ENCODE results near the gene VWA1.
"Not testable (repeated sequence)": the region's sequence is repeated elsewhere in the genome, so short reads cannot be mapped to it uniquely, and the experiment has no call there.

Gene VWA1

GRCh38 chr1:1459711-1460110 is 24.2 kb downstream of the VWA1 start:
- not testable (repeated sequence) for DNase-seq

GRCh38 chr1:1460540-1461130 is 25.1 kb downstream of the VWA1 start:
- no peak for DNase-seq

- DNase-seq, result no peak
These were observed 26.3 kb downstream of the VWA1 start for GRCh38 chr1:1461721-1462317.

GRCh38 chr1:1462318-1462966 is 27.0 kb downstream of the VWA1 start:
- no peak for DNase-seq

GRCh38 chr1:1463312-1463711 is 27.8 kb downstream of the VWA1 start:
- no peak for DNase-seq

- DNase-seq, result peak; percentile 14
These were observed 32.9 kb downstream of the VWA1 start for GRCh38 chr1:1468196-1468985.

- peak; percentile 10 for DNase-seq
These were observed 35.3 kb downstream of the VWA1 start for GRCh38 chr1:1470626-1471388.

GRCh38 chr1:1471389-1472052 is 36.0 kb downstream of the VWA1 start, which contains the start of gene ATAD3B:
ATAD3B (plus strand) TSS chr1:1471765; CDS start chr1:1471885, 120 bp downstream.
- DNase-seq, result peak; percentile 95

GRCh38 chr1:1472053-1472876 is 36.8 kb downstream of the VWA1 start:
- DNase-seq, result not testable (repeated sequence)

GRCh38 chr1:1476011-1476410 is 40.5 kb downstream of the VWA1 start:
- not testable (repeated sequence) for DNase-seq

- DNase-seq, result no peak
These were observed 41.7 kb downstream of the VWA1 start for GRCh38 chr1:1477206-1477605.

- no peak for DNase-seq
These were observed 44.3 kb downstream of the VWA1 start for GRCh38 chr1:1479547-1480487.

GRCh38 chr1:1480488-1480867 is 45.0 kb downstream of the VWA1 start:
- not testable (repeated sequence) for DNase-seq

GRCh38 chr1:1481811-1482210 is 46.3 kb downstream of the VWA1 start:
- DNase-seq, result not testable (repeated sequence)

GRCh38 chr1:1482856-1483255 is 47.4 kb downstream of the VWA1 start:
- DNase-seq, result no peak

GRCh38 chr1:1483714-1484113 is 48.2 kb downstream of the VWA1 start:
- no peak for DNase-seq

- DNase-seq, result not testable (repeated sequence)
These were observed 49.7 kb downstream of the VWA1 start for GRCh38 chr1:1484976-1485750.

GRCh38 chr1:1485755-1486317 is 50.3 kb downstream of the VWA1 start:
- not testable (repeated sequence) for DNase-seq

- DNase-seq, result no peak
These were observed 52.2 kb downstream of the VWA1 start for GRCh38 chr1:1487701-1488100.

Measured in left hindlimb (tissue), 1 donor.